ENCODE data around the gene LMX1A.

The LMX1A gene

DNA sequence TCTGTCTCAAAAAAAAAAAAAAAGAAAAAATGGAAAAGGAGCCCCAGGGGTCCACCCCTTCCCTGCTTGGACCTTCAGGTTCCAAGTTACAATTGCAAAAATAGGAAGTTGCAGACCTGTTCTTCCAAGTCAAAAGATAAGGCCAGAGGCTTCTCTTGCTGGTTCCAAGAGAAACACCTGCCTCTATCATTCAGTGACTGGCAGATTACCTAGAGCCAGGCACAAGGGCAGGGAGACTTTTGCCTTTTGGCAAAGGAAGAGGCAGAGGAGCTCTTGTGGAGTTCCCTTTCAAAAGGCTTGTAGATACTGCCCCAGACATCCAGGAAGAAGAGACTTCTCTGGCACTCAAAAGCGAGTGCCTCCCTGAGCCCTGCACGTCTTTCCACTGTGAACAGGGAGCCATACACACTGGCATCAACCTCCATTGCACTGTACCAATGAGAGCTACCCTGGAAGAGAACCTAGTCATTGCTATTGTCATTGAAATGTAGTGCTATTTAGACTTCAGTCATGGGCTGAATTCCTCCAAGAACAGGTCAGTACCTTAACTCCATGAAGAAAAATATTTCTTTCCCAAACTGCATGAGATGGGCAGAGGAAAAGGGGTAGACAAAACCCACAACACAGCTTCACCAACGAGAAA lies 91.2 kb downstream of the LMX1A start:
- DNase-seq, result no peak

DNA sequence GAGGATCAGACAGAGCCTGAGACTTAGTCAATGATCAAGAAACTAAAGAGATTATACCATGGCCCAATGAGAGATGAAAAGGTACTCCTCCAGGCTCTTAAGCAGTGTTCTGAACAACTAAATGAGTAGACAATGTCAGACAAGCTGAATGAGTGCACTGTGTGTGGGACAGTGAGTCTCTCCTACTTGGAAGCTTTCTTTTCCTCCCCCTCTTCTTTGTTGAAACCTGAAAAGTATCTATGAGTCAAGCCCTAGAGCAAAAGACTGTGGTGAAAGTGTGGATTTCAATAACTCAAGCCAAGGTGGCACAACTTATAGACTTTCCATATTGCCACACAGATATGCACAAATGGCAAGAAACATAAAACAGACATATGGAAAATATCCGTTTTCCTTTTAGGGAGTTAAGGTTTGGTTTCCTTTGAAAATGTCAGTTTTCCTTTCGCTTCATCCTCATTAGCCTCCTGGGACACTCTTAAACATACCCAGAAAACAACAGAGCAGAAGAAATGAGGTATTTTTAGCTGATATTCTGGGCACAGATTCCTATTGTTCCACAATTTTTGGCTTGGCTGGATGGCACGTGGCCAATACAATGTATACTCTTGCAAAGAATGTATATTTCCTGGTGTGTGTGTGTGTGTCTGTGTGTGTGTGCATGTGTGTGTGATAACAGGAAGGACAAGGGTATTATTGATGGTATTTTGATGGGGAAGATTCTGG lies 96.6 kb downstream of the LMX1A start:
- DNase-seq, result no peak

DNA sequence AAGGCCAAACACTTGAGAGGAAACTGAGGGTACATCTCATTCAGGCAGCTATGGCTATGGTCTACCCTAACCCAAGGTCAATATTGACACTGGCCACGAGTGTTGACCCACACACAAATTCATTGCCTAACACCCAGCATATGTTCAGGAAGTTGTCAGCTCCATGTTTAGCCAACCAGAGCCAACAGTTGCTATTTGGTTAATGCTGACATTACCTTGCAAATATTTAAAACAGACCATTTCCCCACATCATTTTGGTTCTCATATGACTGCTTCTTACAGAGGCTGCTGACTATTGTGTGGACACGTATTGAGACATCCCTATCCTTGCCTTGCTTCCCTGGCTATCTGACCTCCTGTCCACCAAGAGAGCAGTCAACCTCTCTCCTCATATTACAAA lies 97.3 kb downstream of the LMX1A start:
- DNase-seq, result no peak

DNA sequence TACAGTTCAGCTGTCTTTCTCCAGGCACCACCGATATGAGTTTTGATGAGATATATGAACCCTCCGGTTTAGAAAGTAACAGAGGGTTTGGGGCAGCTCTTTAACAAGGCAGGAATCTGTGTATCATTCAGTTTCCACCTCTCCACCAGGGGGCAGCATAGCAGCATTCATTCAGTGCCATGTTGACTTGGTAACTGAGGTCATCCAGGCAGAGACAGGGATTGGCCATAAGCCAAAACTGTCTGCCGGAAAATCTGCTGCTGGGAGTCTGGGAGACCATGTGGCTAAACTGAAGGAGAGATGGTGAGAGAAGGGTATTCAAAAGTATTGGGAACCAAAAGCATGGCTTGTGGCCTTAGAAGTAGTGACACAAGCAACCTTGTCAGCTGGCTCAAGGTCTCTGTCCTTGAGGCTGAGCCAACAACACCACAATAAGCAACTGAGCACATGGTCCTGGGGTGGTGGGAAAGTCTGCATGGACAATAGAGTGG lies 98.5 kb downstream of the LMX1A start:
- DNase-seq, result no peak

DNA sequence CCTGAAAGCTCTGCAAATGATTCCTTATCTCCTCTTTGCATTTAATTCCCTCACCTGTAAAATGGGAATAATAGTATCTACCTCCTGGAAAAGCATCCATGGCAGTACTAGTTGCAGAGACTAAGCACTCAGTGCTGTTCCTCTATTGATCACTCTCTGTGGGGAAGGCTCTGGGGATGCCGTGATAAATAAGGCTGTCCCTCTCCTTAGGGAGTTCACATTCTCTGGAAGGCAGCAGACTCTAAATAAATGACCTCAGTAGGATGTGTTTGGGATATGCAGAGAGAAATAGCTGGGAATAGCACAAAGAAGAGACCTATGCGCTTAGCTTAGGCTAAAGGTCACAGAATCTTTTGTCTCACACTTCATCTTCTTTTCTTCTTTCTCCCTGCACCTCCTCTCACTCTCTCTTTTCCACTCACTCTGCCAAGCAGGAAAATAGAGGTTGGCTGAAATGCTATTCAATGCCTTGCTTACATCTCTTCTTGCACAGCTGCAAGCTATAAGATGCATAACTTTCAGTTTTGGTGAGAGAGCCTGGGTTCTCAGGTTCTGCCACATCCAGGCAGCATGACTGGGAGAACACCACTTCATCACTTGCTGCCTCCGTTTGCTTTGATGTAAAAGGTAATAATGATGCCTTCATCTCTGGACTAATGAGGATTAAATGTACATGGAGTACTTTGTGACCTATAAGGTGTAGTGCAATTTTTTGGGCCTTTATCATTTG lies 101.5 kb downstream of the LMX1A start:
- DNase-seq, result no peak

DNA sequence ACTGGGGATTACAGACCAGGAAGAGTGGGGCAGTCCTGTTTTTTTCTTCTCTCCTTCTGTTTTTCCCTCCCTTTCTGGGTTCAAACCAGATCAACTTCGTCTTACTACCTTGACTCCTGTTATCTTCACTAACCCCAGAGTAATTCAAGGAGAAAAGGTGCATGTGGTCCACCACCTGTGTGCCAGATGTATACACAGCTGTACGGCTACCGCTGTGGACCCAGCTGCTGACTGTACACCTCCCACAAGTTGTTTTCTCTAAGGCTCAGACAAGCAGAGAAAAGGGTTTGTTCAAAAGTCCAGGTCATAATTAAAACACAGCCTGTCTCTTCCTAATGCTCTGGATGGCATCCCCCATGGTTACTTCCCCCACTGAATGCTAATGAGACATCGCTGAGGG lies 102.1 kb downstream of the LMX1A start:
- no peak for DNase-seq

DNA sequence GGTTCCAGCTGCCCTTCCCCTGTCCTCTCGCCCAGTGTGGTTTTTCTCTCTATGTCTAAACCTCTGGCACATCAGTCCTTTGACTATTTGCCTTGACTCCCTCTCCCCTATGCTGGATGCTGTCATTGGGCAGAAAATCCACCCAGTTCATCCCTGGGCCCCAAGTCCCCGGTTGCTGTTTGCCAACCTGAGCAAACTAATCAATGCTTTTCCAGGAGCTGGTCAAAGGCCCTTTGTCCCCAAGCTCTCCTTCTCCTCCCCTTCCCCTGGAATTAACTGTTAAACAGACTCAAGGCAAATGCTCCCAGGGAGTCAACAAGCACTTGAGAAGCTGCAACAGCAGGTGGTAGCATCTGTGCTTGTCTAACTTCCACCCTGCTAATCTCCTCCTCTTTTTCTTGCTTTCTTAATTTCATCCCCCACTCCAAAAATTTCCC lies 102.7 kb downstream of the LMX1A start:
- no peak for DNase-seq

DNA sequence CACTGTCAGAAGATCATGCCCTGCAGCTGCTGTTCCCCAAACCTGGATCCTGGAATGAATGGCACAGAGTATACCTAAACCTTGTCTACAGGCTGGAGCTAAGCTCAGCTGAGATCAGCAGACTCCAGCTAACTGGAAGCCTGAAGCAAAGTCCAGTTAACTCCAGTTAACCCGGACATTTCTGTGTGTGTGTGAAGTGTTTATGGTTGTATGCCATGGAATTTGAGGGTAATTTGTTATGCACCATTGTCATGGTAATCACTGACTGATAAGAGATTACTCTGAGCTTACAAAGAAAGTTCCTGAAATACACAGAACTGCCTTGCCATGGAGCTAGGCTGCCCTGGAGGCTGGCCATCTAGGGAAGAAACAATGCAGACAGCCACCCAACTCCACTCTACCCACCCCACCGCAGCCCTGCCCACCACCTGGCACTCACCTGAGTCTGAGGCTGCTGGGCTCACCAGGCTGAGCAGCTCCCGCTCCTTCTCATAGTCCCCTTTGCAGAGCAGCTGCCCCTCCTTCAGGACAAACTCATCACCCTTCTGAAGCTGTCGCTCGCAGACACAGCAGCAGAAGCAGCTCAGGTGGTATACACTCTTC lies 107.4 kb downstream of the LMX1A start:
- DNase-seq, result no peak

DNA sequence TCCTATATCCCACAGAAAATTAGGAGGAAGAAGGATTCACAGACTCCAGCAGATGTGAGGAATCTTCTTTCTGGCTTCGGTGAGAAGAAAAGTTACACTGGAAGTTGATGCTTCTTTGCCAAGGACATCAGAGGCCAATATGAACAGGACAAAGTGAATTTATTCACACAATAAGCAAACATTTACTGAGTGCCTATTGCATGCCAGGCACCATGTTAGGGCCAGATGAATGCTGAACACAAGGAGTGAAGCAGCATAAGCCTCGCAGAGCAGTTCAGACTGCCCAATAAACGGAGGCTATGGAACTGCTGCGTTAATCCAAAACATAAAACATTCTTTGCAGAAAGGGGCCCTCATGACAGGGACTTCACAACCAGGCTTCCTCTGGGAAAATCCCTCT lies 114.6 kb downstream of the LMX1A start:
- DNase-seq, result no peak

DNA sequence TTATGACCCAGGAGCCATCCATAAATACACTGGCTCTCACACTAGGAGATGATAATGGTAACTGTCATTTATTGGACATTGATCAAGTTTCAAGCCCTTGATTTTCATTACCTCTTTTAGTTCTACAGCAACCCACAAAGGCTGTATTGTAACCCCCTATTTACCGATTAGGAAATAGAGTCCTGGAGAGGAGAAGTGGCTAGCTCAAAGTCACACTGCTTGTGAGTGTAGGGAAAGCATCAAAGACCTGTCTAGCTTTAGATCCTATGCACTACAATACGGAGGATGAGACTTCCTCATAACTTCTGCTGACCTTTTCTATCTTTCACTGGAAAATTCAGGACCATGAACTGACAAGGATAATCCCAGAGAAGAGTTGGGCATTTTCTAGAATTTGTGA lies 115.2 kb downstream of the LMX1A start:
- no peak for DNase-seq

DNA sequence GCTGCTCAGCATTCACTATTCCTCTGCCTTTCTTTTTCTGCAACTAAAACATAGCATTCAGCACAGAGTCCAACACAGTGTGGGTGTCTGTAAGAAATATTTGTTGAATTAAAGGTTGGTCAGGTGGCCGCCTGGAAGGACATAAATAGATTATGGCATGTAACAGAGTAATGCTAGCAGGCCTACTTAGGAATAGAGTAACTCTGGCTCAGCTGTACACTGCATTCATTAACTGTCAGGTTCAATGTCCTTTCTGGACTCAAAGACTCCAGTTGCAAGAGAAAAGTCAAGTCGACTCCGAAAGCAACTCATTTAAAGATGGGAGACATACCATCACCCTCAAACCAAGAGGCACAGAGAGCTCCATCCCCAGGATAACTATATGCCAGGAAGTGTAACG lies 116.0 kb downstream of the LMX1A start:
- DNase-seq, result no peak

DNA sequence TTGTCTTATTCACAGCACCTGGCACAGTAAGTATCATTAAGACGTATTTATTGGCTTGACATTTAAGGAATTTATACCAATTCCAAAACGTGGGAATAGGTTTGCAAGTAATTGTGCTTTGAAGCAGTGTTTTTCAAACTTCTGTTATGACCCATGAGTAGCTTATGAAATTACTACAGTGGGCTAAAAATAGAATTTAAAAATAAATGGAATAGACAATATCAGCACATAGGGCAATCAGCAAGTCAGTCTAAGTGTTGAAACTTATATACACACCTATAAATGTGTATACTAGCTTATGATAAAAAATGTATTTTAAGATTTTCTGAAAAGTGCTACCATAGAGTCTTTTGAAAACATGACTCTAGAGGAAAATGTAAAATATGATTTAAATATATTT lies 116.6 kb downstream of the LMX1A start:
- no peak for DNase-seq

DNA sequence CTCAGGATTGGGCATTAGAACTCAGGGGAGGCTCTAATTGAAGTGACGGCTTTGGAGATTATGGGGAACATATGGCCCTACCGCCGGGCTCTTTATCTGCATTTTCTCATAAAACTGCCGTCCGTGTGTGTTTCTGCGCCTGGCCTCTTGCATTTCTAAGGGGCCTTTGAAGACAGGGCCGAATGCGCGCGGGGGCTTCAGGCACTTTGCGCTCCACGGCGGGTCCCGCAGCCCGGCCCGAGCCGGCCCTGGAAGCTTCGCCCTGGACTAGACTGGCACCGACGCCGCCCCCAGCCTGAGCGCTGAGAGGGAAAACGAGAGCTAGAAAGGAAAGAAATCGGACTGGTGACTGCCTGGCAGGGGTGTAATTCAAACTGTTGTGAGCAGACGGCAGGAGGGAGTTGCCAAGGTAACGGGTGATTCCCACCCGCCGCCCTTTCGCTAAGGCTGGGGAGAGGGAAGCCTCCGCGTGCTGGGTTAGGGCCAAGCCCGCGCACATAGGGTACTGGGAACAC lies 120.7 kb downstream of the LMX1A start:
- peak; percentile 69 for DNase-seq

DNA sequence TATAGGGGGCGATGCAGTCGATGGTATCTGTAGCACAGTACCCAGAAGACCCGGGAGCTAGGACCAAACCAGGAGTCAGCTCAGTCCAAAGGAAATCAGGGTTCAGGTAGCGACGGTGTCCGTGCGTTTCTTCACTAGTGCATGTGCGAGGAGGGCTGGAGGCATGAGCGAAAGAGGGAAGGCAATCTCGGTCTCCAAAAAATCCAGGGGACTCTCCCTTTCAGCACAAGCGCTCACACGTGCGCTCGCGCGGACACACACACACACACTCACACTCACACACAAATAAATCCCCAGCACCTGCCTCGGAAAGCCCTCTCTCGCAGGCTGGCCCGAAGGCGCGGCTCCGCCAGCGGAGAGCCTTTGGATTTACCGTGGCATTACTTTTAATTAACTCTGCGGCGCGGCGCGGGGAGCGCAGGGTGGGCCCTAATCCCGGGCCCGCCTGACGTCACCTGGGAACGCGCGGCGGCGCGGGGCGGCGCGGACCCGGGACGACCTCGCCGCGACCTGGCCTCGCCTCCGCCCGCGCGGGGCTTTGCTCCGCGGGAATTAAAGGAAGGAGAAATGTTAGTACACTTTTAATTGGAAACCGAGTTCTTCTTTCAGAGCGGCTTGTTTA lies 121.2 kb downstream of the LMX1A start:
- DNase-seq, result peak; percentile 70

DNA sequence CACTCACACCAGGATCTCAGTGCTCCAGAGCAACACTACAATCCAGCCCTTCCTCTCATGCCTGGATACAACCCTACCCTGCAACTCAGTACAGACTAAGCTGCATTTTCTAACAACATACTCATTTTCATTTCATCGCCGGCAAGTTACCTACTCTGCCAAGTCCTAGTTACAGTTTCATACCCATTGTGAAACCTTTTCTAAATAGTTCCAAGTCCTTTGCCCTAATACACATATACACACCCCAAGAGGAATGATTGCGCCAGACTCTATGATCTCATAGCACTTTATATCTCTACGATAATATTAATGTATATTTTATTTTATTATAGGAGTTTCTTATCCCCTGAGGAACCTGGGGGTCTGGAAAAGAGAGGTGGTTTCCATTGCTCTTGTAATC lies 122.4 kb downstream of the LMX1A start:
- no peak for DNase-seq

DNA sequence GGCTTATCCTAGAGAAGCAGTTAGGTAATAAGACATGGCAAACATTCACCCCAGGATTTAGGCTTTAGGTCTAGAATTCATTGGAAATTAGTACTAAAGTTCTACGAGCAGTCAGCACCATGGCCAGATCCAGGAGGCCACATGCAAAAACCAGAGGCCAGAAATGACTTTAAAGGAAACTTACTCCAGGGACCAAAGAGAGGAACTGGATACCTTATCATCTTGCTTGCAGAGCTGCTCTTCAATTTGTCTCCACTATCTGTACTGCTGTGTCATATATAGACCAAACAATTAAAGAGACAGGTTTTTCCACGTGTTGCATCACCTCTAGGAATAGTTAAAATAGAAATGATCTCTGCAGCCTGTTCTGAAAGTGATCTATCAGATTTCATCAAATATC lies 127.8 kb downstream of the LMX1A start:
- DNase-seq, result no peak

DNA sequence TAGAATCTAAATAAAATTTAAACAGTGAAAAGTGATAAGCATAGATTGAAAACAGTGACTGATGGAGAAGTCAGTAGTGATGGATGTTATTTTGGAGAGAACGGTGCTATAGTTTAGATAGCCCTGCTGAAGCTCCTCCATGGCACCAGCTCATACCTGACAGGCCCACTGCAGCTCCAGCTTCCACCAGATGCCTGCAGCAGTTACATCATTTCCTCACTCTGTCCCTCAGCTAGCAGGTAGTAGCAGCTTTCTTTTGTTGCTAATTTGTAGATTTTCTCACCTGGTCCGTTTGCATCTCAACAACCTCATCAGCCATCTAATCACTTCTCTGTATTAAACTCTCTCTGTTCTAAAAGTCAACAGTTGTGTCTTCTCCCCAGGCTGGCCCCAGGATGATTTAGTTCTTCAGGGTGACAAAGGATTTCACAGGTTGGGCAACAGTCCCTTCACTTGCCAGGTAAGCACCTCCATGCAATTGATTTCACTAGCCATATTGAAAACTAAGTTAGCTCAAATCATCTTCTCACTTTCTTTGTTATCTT lies 128.3 kb downstream of the LMX1A start:
- no peak for DNase-seq

DNA sequence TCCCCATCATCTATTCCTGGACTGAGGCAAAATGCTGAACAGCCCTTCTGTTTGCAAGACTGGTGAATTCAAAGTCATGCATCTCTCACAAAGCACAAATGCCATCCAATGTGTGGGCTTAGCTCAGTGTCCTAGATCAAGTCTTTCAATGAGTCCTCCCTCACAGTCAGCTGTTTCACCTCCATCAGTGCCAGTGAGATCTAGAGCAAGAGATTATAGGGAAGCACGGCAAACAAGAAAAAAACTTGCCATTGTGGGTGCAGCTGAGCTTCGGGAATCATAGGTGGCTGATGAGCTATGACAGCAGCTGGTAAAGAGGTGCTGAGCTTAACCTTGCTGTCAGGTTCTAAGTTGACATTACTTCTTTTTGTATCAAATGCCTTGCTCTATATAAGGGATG lies 130.2 kb downstream of the LMX1A start:
- DNase-seq, result no peak

DNA sequence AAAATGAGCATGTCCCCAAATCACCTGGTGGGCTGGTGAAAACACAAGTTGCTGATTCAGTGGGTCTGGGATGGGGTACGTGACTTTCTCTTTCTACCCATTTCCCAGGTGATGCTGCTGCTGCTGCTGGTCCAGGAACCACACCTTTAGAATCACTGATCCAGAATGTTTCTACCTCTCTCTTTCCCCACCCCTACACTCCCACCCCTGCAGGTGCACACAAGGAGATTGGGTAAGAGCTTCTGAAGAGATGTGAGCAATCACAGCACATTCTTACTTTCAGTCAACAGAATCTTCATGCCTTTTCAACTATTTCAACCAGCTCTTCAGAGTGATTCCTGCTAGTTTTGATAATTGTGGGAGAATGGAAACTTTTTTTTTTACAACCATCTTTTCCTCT lies 130.9 kb downstream of the LMX1A start:
- no peak for DNase-seq

DNA sequence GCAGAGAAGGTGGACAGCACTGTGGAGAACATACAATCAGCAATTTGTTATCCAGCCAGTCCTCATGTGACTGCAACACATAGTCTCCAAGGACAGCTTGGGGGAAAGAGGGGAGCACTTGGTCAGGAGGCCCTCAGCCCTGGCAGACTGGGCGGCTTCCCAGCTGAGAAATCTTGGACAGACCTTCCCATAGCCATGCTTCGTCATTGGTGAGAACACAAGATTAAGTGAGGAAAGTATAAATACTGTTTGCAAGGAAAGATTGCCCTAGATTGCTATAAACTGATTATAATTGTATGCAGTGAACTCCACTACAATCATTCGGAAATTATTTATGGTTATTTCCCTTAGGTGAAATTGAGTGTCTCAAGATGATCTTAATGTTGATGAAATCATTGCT lies 131.5 kb downstream of the LMX1A start:
- DNase-seq, result no peak

DNA sequence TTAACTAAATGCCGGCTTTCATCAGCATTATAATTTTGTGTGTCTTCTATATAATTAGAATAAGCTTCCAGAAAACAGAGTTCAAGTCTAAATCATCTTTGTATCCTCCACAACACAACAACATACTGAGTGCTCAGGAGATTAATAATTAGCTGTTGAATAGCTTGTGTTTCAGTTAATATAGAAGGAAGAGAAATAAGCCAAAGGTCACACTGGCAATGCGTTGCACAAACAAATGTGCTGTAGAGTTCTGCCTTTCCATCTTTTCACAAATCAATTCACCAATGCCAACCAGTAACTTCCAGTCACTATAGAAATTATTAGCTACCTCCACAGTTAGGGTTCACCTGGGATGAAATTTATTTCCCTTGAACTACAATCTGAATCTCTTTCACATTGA lies 132.0 kb downstream of the LMX1A start:
- no peak for DNase-seq

DNA sequence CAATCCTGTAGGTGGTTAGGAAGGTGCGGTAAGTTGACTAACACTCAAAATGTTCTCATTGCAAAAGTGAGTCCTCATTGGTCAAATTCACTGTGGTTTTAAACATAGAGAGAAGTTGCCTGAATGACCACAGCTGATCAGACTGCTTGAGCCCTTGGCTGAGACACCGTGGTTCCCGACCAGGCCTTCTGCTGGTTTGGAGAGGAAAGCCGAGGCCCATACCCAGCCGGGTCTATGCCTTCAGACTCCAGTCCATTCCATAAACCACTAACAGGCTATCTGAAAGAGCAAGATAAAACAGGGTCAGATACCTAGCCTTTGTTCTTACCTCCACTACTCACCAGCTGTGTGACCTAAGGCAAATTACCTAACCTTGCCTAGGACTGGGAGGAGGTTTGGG lies 133.9 kb downstream of the LMX1A start:
- no peak for DNase-seq

Measured in right kidney (tissue), 1 donor.